ENCODE data around the gene SLCO3A1. TPM values are rescaled to one million over a fixed set of nuclear protein-coding genes. Genes with fewer than 3 reads are reported as not detected.

SLCO3A1 gene
- total RNA-seq, 1 donor from 2014 or later = 6.3 TPM

DNA sequence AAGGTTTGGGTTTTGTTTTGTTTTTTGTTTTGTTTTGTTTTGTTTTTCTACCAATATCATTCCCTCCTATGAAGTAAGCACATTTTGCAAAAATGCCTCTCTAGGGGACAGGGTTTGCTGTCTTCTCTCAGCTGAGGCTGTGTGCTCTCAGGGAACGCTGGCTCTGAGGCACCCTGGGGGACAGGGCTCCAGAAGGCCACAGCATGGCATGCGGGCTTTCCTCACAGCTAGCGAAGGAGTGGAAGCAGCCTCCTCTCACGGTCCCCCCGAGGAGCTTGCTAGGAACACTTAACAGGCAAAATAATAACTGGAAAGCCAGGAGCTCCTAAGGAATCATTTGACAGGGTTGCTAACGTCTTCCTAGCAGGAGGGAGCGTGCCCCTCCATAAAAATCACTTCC lies 312.5 kb downstream of the SLCO3A1 start:
- no peak overlapping the region for H3K4me3 Mint-ChIP-seq
- no peaks in the 10 kb centered on the region for H3K36me3 Mint-ChIP-seq (ENCODE audit: low read depth)
- TF ChIP-seq, protein P1, sequence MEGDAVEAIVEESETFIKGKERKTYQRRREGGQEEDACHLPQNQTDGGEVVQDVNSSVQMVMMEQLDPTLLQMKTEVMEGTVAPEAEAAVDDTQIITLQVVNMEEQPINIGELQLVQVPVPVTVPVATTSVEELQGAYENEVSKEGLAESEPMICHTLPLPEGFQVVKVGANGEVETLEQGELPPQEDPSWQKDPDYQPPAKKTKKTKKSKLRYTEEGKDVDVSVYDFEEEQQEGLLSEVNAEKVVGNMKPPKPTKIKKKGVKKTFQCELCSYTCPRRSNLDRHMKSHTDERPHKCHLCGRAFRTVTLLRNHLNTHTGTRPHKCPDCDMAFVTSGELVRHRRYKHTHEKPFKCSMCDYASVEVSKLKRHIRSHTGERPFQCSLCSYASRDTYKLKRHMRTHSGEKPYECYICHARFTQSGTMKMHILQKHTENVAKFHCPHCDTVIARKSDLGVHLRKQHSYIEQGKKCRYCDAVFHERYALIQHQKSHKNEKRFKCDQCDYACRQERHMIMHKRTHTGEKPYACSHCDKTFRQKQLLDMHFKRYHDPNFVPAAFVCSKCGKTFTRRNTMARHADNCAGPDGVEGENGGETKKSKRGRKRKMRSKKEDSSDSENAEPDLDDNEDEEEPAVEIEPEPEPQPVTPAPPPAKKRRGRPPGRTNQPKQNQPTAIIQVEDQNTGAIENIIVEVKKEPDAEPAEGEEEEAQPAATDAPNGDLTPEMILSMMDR (conservative IDR thresholded peaks at IDR 0.05) = no peak
- no peak for DNase-seq (ENCODE audit: low read depth, low spot score)
- H3K9me3 Mint-ChIP-seq = no peaks in the 10 kb centered on the region
- peaks cover 25% of the 10 kb centered on the region for H3K4me1 Mint-ChIP-seq
- no peak overlapping the region for H3K27ac Mint-ChIP-seq (ENCODE audit: unreplicated experiment)
- no peaks in the 10 kb centered on the region for H3K27me3 Mint-ChIP-seq (ENCODE audit: low read depth)

DNA sequence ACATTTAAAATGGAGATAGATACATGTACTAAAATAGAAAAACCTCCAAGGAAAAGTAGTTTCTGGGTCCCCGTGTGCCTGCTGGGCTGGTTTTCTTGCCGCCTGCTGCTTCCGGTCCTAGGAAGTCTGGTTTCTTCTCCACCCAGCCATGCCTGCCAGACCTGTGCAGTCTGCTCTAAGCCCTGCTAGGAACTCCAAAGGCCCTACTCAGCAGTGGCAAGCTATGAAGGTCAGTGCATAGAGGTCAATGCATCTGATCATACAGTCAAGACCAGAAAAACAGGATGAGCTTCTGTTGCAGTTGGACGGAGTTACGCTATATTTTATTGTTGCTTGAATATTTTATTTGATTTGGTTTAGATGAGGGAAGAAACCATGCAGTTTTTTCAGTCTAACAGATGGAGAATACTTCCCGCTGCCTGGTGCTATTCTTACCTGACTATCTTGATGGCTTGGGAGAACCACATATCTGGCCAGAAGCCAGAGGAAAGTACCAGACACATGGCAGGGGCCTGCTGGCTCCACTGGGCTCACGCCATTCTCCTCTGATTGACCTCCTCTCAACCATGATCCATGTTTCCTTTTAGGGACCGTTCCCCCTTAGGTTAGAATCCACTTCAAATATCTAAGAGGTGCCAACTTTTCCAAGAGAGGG lies 313.4 kb downstream of the SLCO3A1 start:
- Mint-ChIP-seq H3K27me3 (ENCODE audit: low read depth) (no peaks in the 10 kb centered on the region), H3K9me3 (no peaks in the 10 kb centered on the region), H3K4me3 (no peak overlapping the region), H3K27ac (ENCODE audit: unreplicated experiment) (no peak overlapping the region), H3K36me3 (ENCODE audit: low read depth) (no peaks in the 10 kb centered on the region), H3K4me1 (peaks cover 25% of the 10 kb centered on the region)
- TF ChIP-seq, protein P1 (conservative IDR thresholded peaks at IDR 0.05) = no peak
- no peak for DNase-seq (ENCODE audit: low read depth, low spot score)

DNA sequence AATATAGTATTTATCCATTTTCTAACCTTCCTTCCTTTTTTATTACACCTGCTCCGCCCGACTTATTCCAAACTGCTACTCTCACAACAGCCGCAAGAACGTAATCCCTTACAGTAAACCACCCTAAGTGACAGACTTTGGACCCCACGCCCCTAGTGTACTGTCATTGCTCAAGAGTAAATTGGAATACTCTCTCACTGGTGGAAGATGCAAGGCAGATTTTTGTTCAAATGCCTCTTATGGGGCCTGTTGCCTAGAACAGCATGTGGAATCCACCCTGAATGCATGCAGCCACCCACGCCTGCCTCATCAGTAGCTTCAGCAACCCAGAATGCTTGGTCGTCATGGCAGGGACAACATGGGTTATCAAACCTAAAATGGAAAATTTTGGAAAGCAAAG lies 313.9 kb downstream of the SLCO3A1 start:
- no peaks in the 10 kb centered on the region for H3K9me3 Mint-ChIP-seq
- H3K27ac Mint-ChIP-seq (ENCODE audit: unreplicated experiment) = no peak overlapping the region
- DNase-seq (ENCODE audit: low read depth, low spot score) = no peak
- H3K27me3 Mint-ChIP-seq (ENCODE audit: low read depth) = no peaks in the 10 kb centered on the region
- no peaks in the 10 kb centered on the region for H3K36me3 Mint-ChIP-seq (ENCODE audit: low read depth)
- TF ChIP-seq, protein P1 (conservative IDR thresholded peaks at IDR 0.05) = no peak
- H3K4me3 Mint-ChIP-seq = no peak overlapping the region
- H3K4me1 Mint-ChIP-seq = peaks cover 25% of the 10 kb centered on the region

DNA sequence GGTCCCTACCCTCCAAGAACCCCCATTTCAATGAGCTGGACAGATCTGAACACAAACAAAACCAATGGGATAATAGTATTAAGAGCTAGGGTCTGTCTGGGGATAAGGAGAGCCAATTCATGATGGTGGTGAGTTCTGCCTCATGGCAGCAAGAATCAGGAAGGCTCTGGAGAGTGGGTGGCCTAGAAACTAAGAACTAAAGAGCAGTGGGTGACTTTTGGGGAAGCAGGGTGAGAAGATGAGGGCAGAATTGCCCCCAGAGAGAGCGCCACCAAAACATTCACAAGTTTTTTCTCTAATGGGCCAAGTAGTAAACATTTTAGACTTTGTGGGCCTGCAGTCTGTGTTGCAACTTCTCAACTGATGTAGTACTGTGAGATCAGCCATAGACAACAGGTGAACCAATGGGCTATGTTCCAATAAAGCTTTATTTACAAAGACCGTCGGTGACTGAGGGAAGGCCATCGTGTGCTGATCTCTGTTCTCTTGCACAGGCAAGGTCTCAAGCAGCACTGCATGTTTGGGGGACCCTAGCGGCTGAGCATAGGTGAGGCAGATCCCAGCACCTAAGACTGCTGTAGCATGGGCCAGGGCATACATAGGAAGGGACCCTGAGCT lies 314.7 kb downstream of the SLCO3A1 start:
- no peak overlapping the region for H3K4me3 Mint-ChIP-seq
- TF ChIP-seq, protein P1 (conservative IDR thresholded peaks at IDR 0.05) = no peak
- H3K27ac Mint-ChIP-seq (ENCODE audit: unreplicated experiment) = no peak overlapping the region
- no peaks in the 10 kb centered on the region for H3K9me3 Mint-ChIP-seq
- no peaks in the 10 kb centered on the region for H3K36me3 Mint-ChIP-seq (ENCODE audit: low read depth)
- H3K27me3 Mint-ChIP-seq (ENCODE audit: low read depth) = no peaks in the 10 kb centered on the region
- DNase-seq (ENCODE audit: low read depth, low spot score) = no peak
- H3K4me1 Mint-ChIP-seq = peaks cover 25% of the 10 kb centered on the region

DNA sequence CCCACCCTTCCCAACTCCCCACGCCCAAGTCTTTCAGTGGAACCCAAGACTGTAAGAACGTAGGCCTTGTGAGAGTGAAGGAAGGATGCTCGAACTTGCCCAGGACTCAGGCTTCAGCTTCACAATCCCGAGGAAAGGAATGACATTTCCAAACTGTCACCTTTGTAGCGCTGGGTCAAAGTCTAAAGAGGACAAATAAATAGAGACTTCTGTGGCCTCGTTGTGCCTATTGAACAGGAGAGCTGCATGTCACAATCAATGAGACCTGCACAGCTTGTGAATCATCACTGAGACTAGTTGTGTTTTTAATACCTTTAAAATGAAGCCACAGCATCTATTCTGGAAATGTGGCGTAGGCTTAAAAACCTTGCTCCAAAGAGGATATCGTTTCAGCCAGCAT lies 317.4 kb downstream of the SLCO3A1 start:
- Mint-ChIP-seq H3K36me3 (ENCODE audit: low read depth) (no peaks in the 10 kb centered on the region), H3K27ac (ENCODE audit: unreplicated experiment) (no peak overlapping the region), H3K4me3 (no peak overlapping the region), H3K27me3 (ENCODE audit: low read depth) (no peaks in the 10 kb centered on the region), H3K9me3 (no peaks in the 10 kb centered on the region), H3K4me1 (peaks cover 6% of the 10 kb centered on the region)
- DNase-seq (ENCODE audit: low read depth, low spot score) = no peak
- TF ChIP-seq, protein P1 (conservative IDR thresholded peaks at IDR 0.05) = no peak
